IMR-90 (cell line): ENCODE data around the gene NDUFS7. TPM values are rescaled to one million over a fixed set of nuclear protein-coding genes. Genes with fewer than 3 reads are reported as not detected.

Source experiments
- ATAC-seq: fragments of 200-7000 bp; cut with Tn5 transposase; 2 replicates; pipeline ENCODE4 v1.9.1; 2020; ENCODE audit warnings: low read depth, mild to moderate bottlenecking, moderate library complexity
- BruUV-seq: library from RNA; stranded (reverse); fragments of 400-500 nt; replicated peaks from 2 replicates; lab custom pipeline; 2021; lab: Mats Ljungman, UMichigan
- CTCF ChIA-PET: fragments of 300-600 bp; formaldehyde crosslinking; extraction: SDS; loops from one replicate; lab custom pipeline; 2021; ENCODE audit warnings: antibody characterized with exemption; lab: Yijun Ruan, JAX
- POLR2A ChIA-PET: fragments of 300-600 bp; sonication (Branson Sonifier 250); formaldehyde crosslinking; loops from one replicate; lab custom pipeline; 2022; ENCODE audit warnings: antibody characterized with exemption; ENCODE audit not compliant: unreplicated experiment; lab: Charles Lee
- DNase-seq: peaks from one replicate; pipeline ENCODE4 v3.0.0; 2013
- H2AFZ ChIP-seq: replicated peaks from 2 replicates; pipeline ENCODE3; 2013; ENCODE audit warnings: low read length, mild to moderate bottlenecking; ENCODE audit not compliant: poor library complexity
- H2AK5ac ChIP-seq: 2 replicates; pipeline ENCODE4 v1.6.1; 2013; ENCODE audit warnings: low read depth, low read length, inconsistent platforms
- H2AK9ac ChIP-seq: replicated peaks from 2 replicates; pipeline ENCODE3; 2013; ENCODE audit warnings: mild to moderate bottlenecking, low read depth, low read length, moderate library complexity; ENCODE audit not compliant: poor library complexity
- H2BK120ac ChIP-seq: 2 replicates; pipeline ENCODE4 v1.6.1; 2013; ENCODE audit warnings: low read depth, low read length, inconsistent platforms
- H2BK15ac ChIP-seq: 3 replicates; pipeline ENCODE4 v1.6.1; 2013; ENCODE audit warnings: low read depth, low read length, inconsistent platforms
- H2BK20ac ChIP-seq: 2 replicates; pipeline ENCODE4 v1.6.1; 2013; ENCODE audit warnings: low read depth, mild to moderate bottlenecking, inconsistent platforms, low read length, moderate library complexity
- H2BK5ac ChIP-seq: 2 replicates; pipeline ENCODE4 v1.6.1; 2013; ENCODE audit warnings: mild to moderate bottlenecking, low read depth, low read length, inconsistent platforms; ENCODE audit not compliant: poor library complexity, severe bottlenecking
- H3K14ac ChIP-seq: replicated peaks from 2 replicates; pipeline ENCODE4 v1.6.1; 2013; ENCODE audit warnings: low read depth, low read length, inconsistent platforms
- H3K18ac ChIP-seq: 2 replicates; pipeline ENCODE4 v1.6.1; 2013; ENCODE audit warnings: low read depth, low read length, control low read depth
- H3K23ac ChIP-seq: 2 replicates; pipeline ENCODE4 v1.6.1; 2013; ENCODE audit warnings: low read depth, low read length, inconsistent platforms
- H3K27ac ChIP-seq: 2 replicates; pipeline ENCODE4 v1.5.1; 2013; ENCODE audit warnings: mild to moderate bottlenecking, control low read depth, low read length; ENCODE audit not compliant: insufficient read depth
- H3K27me3 ChIP-seq: 2 replicates; pipeline ENCODE4 v1.6.1; 2013; ENCODE audit warnings: low read length; ENCODE audit not compliant: control insufficient read depth, insufficient read depth
- H3K36me3 ChIP-seq: 2 replicates; pipeline ENCODE4 v1.6.1; 2013; ENCODE audit warnings: low read length, mixed read lengths; ENCODE audit not compliant: control insufficient read depth, insufficient read depth
- H3K4ac ChIP-seq: 2 replicates; pipeline ENCODE4 v1.6.1; 2013; ENCODE audit warnings: low read depth, low read length, inconsistent platforms
- H3K4me1 ChIP-seq: 2 replicates; pipeline ENCODE4 v1.6.1; 2013; ENCODE audit warnings: low read length, mixed read lengths; ENCODE audit not compliant: control insufficient read depth, insufficient read depth
- H3K4me2 ChIP-seq: 2 replicates; pipeline ENCODE4 v1.6.1; 2013; ENCODE audit warnings: low read depth, mild to moderate bottlenecking, control low read depth, low read length, moderate library complexity
- H3K4me3 ChIP-seq: 2 replicates; pipeline ENCODE4 v1.5.1; 2013; ENCODE audit warnings: low read depth, mild to moderate bottlenecking, control low read depth, low read length, moderate library complexity; ENCODE audit not compliant: insufficient read depth
- H3K56ac ChIP-seq: 2 replicates; pipeline ENCODE4 v1.6.1; 2013; ENCODE audit warnings: low read length, inconsistent platforms; ENCODE audit not compliant: insufficient read depth; ENCODE audit errors: extremely low read depth
- H3K79me1 ChIP-seq, 2 experiments: 2 replicates each; pipeline ENCODE4 v1.6.1; 2013; ENCODE audit warnings: low read length in 2 of 2, inconsistent platforms in 1 of 2, low read depth in 1 of 2
- H3K9ac ChIP-seq: 2 replicates; pipeline ENCODE4 v1.6.1; 2013; ENCODE audit warnings: low read depth, low read length, control low read depth
- H3K9me1 ChIP-seq: 2 replicates; pipeline ENCODE4 v1.6.1; 2013; ENCODE audit warnings: low read length, inconsistent platforms; ENCODE audit not compliant: insufficient read depth
- H3K9me3 ChIP-seq: 2 replicates; pipeline ENCODE4 v1.6.1; 2013; ENCODE audit warnings: low read length; ENCODE audit not compliant: control insufficient read depth, insufficient read depth
- H4K20me1 ChIP-seq: 2 replicates; pipeline ENCODE4 v1.6.1; 2013; ENCODE audit warnings: low read length, inconsistent platforms; ENCODE audit not compliant: insufficient read depth
- H4K5ac ChIP-seq: 2 replicates; pipeline ENCODE4 v1.6.1; 2013; ENCODE audit warnings: mild to moderate bottlenecking, low read depth, low read length, control low read depth
- H4K8ac ChIP-seq, 2 experiments: 2 replicates each; pipeline ENCODE4 v1.6.1; 2013; ENCODE audit warnings: low read depth in 2 of 2, low read length in 2 of 2, control low read depth in 1 of 2, inconsistent platforms in 1 of 2
- H4K91ac ChIP-seq: 2 replicates; pipeline ENCODE4 v1.6.1; 2013; ENCODE audit warnings: low read depth, low read length, inconsistent platforms; ENCODE audit not compliant: insufficient read depth
- BHLHE40 ChIP-seq: fragments of 150-350 bp; IDR thresholded peaks from 2 replicates; pipeline ENCODE4 v1.6.1; 2016; ENCODE audit warnings: mild to moderate bottlenecking, low read depth, low read length
- CEBPB ChIP-seq: IDR thresholded peaks from 2 replicates; pipeline ENCODE4 v1.6.1; 2012; ENCODE audit warnings: low read depth, low read length, improper control_type of control experiment
- CHD1 ChIP-seq: IDR thresholded peaks from 2 replicates; pipeline ENCODE4 v1.6.1; 2012; ENCODE audit warnings: low read depth, low read length, improper control_type of control experiment
- CTCF ChIP-seq: conservative IDR thresholded peaks from 2 replicates; pipeline ENCODE4 v1.5.1; 2012; ENCODE audit warnings: mild to moderate bottlenecking, low read depth, low read length, improper control_type of control experiment
- ELK1 ChIP-seq: fragments of 150-350 bp; IDR thresholded peaks from 2 replicates; pipeline ENCODE4 v1.6.1; 2016; ENCODE audit warnings: low read depth, mild to moderate bottlenecking, low read length, moderate library complexity, borderline replicate concordance
- FOS ChIP-seq: fragments of 150-350 bp; IDR thresholded peaks from 2 replicates; pipeline ENCODE4 v1.6.1; 2016; ENCODE audit warnings: low read depth, low read length
- MAFK ChIP-seq: IDR thresholded peaks from 2 replicates; pipeline ENCODE4 v1.6.1; 2012; ENCODE audit warnings: low read depth, low read length, improper control_type of control experiment
- MAZ ChIP-seq: IDR thresholded peaks from 2 replicates; pipeline ENCODE4 v1.6.1; 2012; ENCODE audit warnings: low read depth, mild to moderate bottlenecking, low read length, improper control_type of control experiment, moderate library complexity, borderline replicate concordance
- MXI1 ChIP-seq: IDR thresholded peaks from 2 replicates; pipeline ENCODE4 v1.6.1; 2012; ENCODE audit warnings: low read depth, mild to moderate bottlenecking, low read length, moderate library complexity, borderline replicate concordance
- NFE2L2 ChIP-seq: fragments of 150-350 bp; IDR thresholded peaks from 2 replicates; pipeline ENCODE4 v1.6.1; 2016; ENCODE audit warnings: low read depth, mild to moderate bottlenecking, low read length
- POLR2A ChIP-seq: IDR thresholded peaks from 2 replicates; pipeline ENCODE4 v1.6.1; 2012; ENCODE audit warnings: mild to moderate bottlenecking, low read depth, low read length
- RAD21 ChIP-seq: IDR thresholded peaks from 2 replicates; pipeline ENCODE4 v1.6.1; 2012; ENCODE audit warnings: low read length, improper control_type of control experiment
- RCOR1 ChIP-seq: IDR thresholded peaks from 2 replicates; pipeline ENCODE4 v1.6.1; 2012; ENCODE audit warnings: mild to moderate bottlenecking, low read length, improper control_type of control experiment; ENCODE audit not compliant: insufficient replicate concordance
- RFX5 ChIP-seq: IDR thresholded peaks from 2 replicates; pipeline ENCODE4 v1.8.0; 2012; ENCODE audit warnings: low read depth, mild to moderate bottlenecking, low read length, moderate library complexity
- SMC3 ChIP-seq: fragments of 150-350 bp; IDR thresholded peaks from 2 replicates; pipeline ENCODE4 v1.6.1; 2016; ENCODE audit warnings: low read depth, mild to moderate bottlenecking, antibody characterized with exemption, low read length, moderate library complexity
- USF2 ChIP-seq: fragments of 150-350 bp; IDR thresholded peaks from 2 replicates; pipeline ENCODE4 v1.6.1; 2017; ENCODE audit warnings: mild to moderate bottlenecking, antibody characterized with exemption, low read length, low read depth
- WGBS, 2 experiments: methylation state at CpG; one replicate each; pipeline versions ENCODE4 v1.1.5 to v1.1.7; 2013; ENCODE audit warnings: missing lambda C conversion rate in 2 of 2; ENCODE audit not compliant: insufficient read length in 1 of 2; ENCODE audit errors: extremely low coverage in 2 of 2; 5-methylcytosine and 5-hydroxymethylcytosine counted together
- dilution Hi-C: fragments of 300-500 bp; cut with HindIII; formaldehyde crosslinking; loops from one replicate; pipeline ENCODE4 v1.14.3; 2018; ENCODE audit warnings: low sequenced_read_pairs; ENCODE audit not compliant: unreplicated experiment
- in situ Hi-C: fragments of 300-500 bp; cut with MboI; formaldehyde crosslinking; loops from 3 replicates; pipeline ENCODE4 v1.14.3; 2019; ENCODE audit warnings: low sequenced_read_pairs, inconsistent platforms, mixed read lengths
- intact Hi-C: fragments of 100-400 bp; cut with micrococcal nuclease; formaldehyde crosslinking; loops from 2 replicates; pipeline ENCODE4 v1.10.0; 2022
- polyA plus RNA-seq, 3 experiments: library from polyadenylated mRNA; depleted of rRNA; stranded (reverse); fragments of >200 nt; gene quantifications; 2 replicates each; pipeline ENCODE4 v1.2.3, GENCODE V29; 2012; ENCODE audit warnings: low replicate concordance in 1 of 3
- total RNA-seq: library from RNA; depleted of rRNA; stranded (reverse); fragments of >200 nt; gene quantifications from 2 replicates; pipeline ENCODE4 v1.2.3, GENCODE V29; 2012

The NDUFS7 gene
- total and polyA plus RNA-seq, 2 of the 4 experiments (the other 2 are of a cell fraction): 60.8 to 136 TPM

- no peak overlapping the region for H3K9ac ChIP-seq
- ChIA-PET POLR2A (no interaction called here), CTCF (no interaction called here)
- intact Hi-C loops: no loop called here
- no peak overlapping the region for H3K14ac ChIP-seq
- no peak overlapping the region for H2BK20ac ChIP-seq
- TF ChIP-seq BHLHE40 (no peak), MAFK (no peak), ELK1 (no peak), CEBPB (no peak), MXI1 (no peak), SMC3 (no peak), NFE2L2 (no peak), RCOR1 (no peak), POLR2A (no peak), CHD1 (no peak), MAZ (no peak), FOS (no peak), RAD21 (no peak), RFX5 (no peak), USF2 (no peak), CTCF (no peak)
- peak overlapping the region; percentile 85 for H2AK9ac ChIP-seq
- no peak overlapping the region for H2AK5ac ChIP-seq
- no peak overlapping the region for H4K91ac ChIP-seq
- no peak overlapping the region for H3K18ac ChIP-seq
- H3K27ac ChIP-seq: no peak overlapping the region
- H4K8ac ChIP-seq: no peak overlapping the region
- H2BK5ac ChIP-seq: no peak overlapping the region
- 97% methylated on average over 4 of the region's 9 CpGs; no CpG with 5 or more reads in 1 of the 2 experiments for WGBS, 2 experiments
- H4K5ac ChIP-seq: no peak overlapping the region
- DNase-seq: no peak
- H3K36me3 ChIP-seq: peaks cover 9% of the 10 kb centered on the region
- H3K9me3 ChIP-seq: no peaks in the 10 kb centered on the region
- dilution Hi-C loops: no loop called here
- H3K23ac ChIP-seq: no peak overlapping the region
- no peak overlapping the region for H2AFZ ChIP-seq
- no peak overlapping the region for H2BK15ac ChIP-seq
- no peaks in the 10 kb centered on the region for H3K9me1 ChIP-seq
- peaks cover 0 to 10% of the 10 kb centered on the region in 2 experiments; a peak in 3 of 4 replicates for H3K79me1 ChIP-seq
- H3K4ac ChIP-seq: no peak overlapping the region
- no peaks in the 10 kb centered on the region for H3K27me3 ChIP-seq
- no peak overlapping the region for H2BK120ac ChIP-seq
- H3K4me2 ChIP-seq: no peak overlapping the region
- H3K4me3 ChIP-seq: no peak overlapping the region
- no peak for ATAC-seq
- H3K56ac ChIP-seq: no peak overlapping the region
- no TSS peak for BruUV-seq
- no peaks in the 10 kb centered on the region for H4K20me1 ChIP-seq
- peaks cover 6% of the 10 kb centered on the region for H3K4me1 ChIP-seq
- in situ Hi-C loops: no loop called here
Measured at GRCh38 chr19:1397838-1398237, 14.1 kb downstream of the NDUFS7 start.
